ENCODE results near the gene ABCA7.
A peak's percentile ranks its signal among the peaks of the same experiment; 100 is the strongest.

ABCA7 gene

GRCh38 chr19:1027650-1028061 lies 12.3 kb upstream of the ABCA7 start:
- no peak for DNase-seq (ENCODE audit: extremely low read depth, low read depth)
- no peak for TF ChIP-seq CTCF (IDR thresholded peaks at IDR 0.05; ENCODE audit: low read depth, low read length)

GRCh38 chr19:1028062-1028926 lies 11.6 kb upstream of the ABCA7 start:
- TF ChIP-seq CTCF (IDR thresholded peaks at IDR 0.05; ENCODE audit: low read depth, low read length): no peak
- peak; percentile 94 for DNase-seq (ENCODE audit: extremely low read depth, low read depth)

- TF ChIP-seq CTCF (IDR thresholded peaks at IDR 0.05; ENCODE audit: low read depth, low read length): no peak
Measured at GRCh38 chr19:1032264-1032867, 7.5 kb upstream of the ABCA7 start.

GRCh38 chr19:1035998-1036621 lies 3.8 kb upstream of the ABCA7 start:
- DNase-seq (ENCODE audit: extremely low read depth, low read depth): no peak
- no peak; the same call in 1 of the 2 replicates for TF ChIP-seq CTCF (IDR thresholded peaks at IDR 0.05; ENCODE audit: low read depth, low read length)

More at GRCh38 chr19:1032264-1032867, 7.5 kb upstream of the ABCA7 start:
- DNase-seq (ENCODE audit: extremely low read depth, low read depth): no peak

- no peak for DNase-seq (ENCODE audit: extremely low read depth, low read depth)
- TF ChIP-seq CTCF (IDR thresholded peaks at IDR 0.05; ENCODE audit: low read depth, low read length): no peak
Measured at GRCh38 chr19:1037621-1038064, 2.3 kb upstream of the ABCA7 start.

GRCh38 chr19:1038978-1039645 lies 795 bp upstream of the ABCA7 start:
- no peak for TF ChIP-seq CTCF (IDR thresholded peaks at IDR 0.05; ENCODE audit: low read depth, low read length)
- no peak for DNase-seq (ENCODE audit: extremely low read depth, low read depth)

Measured in AG09319 (cell line).